C1 segment of cervical spinal cord (tissue), 14 donors: ENCODE data around the gene SERPINB12.

Experiments
- DNase-seq, 14 donors: peaks; one replicate each; lab custom pipeline; 2025; lab: John Stamatoyannopoulos, UW

SERPINB12 gene, protein sequence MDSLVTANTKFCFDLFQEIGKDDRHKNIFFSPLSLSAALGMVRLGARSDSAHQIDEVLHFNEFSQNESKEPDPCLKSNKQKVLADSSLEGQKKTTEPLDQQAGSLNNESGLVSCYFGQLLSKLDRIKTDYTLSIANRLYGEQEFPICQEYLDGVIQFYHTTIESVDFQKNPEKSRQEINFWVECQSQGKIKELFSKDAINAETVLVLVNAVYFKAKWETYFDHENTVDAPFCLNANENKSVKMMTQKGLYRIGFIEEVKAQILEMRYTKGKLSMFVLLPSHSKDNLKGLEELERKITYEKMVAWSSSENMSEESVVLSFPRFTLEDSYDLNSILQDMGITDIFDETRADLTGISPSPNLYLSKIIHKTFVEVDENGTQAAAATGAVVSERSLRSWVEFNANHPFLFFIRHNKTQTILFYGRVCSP

DNA sequence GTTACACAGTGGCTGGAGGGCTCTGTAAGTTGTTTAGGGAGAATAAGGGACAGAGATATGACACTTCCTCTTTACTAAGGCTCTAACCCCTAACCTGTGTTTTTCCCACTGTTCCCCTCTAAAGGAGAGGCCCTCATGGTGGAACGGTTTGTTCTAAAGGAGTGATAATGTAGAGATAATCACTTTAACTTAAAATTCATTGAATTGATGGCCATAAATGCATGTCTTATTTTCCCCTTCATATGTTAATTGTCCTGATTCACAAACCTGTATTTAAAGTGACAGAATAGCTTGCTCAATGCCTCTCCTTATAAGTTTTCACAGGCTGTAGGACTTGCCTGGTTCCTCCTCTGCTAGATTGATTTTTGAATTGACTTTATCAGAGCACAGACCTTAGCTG, at the start of gene SERPINB12:
Gene SERPINB12 (plus strand): TSS at position 301 of the 400 bp plus-strand sequence. CDS start 13,791 bp downstream, outside the sequence.
- DNase-seq, result no peak

DNA sequence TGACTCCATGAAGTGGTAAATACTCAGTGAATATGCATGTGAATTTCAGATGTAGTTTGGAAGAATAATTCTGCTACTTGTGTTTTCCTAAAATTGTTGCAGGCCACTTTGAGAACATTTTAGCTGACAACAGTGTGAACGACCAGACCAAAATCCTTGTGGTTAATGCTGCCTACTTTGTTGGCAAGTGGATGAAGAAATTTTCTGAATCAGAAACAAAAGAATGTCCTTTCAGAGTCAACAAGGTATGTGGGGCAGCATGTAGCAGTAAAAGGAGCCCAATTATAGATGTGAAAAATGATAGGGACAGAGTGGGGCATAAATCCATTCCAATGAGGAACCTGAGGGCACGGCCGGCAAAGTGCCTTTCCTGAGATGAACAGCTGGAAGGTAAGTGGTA, 49.3 kb upstream of the SERPINB12 start:
- no peak for DNase-seq

DNA sequence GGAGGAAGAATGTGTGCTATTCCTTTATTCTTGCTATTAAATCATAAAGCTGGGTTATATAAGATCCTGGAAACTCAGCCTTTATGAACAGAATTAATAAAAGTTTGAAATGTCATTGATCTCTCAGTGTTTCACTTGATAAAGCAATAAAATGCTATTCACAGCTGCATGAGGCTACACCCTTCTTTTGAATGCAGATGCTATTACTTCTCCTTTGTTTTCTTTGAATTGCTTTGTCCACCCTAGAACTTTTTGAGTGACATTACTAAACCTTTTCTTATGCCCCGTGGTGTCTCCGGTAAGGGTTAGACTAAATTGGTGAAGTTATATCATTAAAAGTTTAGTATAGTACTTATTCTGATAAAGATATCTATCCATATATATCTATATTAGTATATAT, 46.5 kb upstream of the SERPINB12 start:
- no peak for DNase-seq

DNA sequence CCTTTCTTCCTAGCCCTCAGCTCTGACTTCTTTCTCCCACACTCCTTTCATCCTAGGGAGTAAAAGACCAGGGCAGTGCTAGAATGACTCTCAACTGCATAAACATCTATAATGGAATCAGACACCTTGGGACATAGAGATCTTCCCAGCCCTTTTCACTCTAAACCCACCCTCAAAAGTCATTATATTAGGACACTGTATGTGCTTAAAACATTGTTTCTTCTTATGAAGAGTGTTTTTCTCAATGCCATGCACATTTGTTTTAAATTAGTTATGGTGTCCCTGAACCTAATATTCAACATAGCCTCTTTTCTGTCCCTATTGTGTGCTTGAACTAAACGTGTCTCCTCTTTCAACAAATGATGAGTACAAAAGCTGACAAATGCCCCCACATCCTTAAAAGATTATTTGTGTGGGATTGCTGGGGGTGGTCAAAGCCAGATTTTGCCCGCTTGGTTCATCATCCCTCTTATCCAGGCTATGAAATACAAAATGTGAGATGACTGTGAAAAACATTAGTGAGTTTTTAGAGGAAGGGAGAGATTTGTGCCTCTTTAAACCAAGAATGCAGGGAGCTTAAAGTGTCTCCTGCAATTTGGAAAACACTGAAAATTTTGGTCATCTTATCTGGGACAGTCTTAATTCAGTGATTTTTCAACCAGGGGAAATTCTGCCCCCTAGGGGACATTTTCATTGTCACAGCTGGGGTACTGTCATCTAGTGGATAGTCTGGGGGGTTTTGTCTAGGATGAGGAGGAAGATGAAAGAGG, 36.4 kb upstream of the SERPINB12 start:
- DNase-seq, result no peak

DNA sequence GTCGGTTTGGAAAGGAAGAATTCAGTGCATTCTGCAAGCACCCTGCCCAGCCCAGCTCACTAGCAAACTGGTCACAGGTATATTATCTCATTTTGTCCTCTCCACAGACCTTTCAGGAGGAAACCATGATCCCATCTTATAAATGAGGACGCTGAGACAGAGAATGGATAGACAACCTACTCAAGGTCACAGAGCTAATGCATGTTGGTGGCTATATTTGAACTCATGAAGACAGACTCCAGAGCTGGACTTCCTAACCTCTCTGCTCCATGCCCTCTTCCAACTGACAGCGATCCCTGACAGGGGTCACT, 35.9 kb upstream of the SERPINB12 start:
- DNase-seq, result no peak

DNA sequence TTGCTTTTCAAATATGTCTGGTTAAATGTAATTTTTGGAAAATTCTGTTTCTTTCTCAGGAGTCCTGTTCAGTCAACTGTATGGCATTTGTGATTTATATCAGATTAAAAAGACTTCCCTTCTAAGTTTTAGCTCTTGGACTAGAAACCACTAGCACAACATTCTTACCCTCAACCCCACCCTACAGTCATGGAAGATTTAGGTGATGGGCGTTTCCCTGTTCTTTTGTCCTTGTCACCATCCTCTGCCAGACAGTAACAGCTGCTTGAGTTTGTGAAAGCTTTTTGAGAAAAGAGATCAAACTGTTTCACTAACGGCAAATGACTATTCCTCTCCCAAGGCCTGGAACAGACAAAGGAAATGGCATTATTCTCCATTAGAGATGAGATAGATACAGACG, 33.6 kb upstream of the SERPINB12 start:
- DNase-seq, result no peak

DNA sequence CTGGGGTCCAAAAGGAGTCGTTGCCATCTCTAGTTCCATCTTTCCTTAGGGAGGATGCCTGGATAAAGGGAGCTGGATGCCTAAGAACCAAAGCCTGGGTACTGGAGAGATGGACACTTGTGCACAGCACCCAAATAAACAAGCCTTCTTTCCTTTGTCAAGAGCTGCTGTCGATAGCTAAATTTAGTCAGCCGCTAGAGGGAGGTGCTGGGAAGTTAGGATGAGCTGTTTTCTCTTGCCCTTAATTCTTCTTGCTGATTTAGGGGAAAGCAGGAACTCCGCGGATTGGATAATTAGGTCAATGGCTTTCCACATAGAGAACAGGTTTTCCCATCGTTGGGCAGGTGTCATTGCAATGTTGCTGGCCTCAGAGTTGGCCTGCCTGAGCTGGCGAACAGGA, 30.9 kb upstream of the SERPINB12 start:
- peak in 1 of 14 donors; percentile 1 for DNase-seq

DNA sequence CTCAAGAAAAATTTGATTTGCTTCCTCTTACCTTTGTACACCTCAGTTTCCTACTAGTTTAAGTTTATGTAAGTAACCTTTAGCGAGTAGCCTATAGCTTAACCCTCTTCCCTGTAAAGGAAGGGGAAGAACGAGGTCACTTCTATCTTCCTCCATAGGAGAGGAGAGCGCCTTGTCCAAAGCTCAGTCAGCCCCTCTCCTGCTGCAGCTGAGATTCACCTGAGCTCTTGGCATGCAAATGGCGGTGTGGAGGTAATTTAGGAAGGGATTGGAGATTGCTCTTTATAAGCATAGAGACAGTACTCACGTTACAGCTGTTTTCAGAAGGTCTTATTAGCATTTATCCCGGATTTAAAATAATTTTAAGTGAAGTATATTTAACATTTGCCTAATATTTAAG, 27.8 kb upstream of the SERPINB12 start:
- no peak for DNase-seq

DNA sequence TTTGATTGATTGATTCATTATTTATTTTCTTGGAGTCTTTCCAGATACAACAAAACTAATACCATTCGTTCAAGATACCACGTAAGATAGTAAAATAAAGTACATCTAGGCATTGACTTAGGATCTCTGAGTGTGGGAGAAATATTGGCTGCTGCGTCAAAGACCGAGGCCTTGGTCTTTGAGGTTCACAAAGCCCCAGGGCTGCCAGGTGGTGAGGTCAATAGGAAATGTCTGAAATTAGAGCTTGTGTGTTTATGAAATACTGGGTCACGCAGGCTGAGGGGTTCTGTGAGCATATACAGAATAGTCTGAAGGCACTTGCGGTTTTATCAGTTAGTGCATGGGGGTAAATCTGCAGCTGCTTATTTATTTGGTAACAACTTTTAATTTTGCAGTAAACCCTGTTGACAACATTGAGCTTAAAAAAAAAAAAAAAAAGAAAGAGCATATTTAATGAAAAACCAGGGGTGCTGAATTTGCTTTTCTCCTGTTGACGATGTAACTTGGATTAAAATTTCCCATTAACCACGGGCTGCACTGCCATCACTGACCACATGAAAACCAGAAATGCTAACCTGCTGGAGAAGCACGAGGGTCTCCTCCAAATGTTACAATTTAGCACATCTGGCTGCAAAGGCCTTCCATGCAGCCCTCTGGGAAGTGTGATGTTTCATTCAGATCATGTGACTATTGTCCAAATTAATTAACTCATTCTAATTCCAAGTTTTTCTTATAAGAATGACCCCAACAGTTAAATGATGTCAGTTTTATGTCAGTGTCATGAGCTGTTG, 27.1 kb upstream of the SERPINB12 start:
- DNase-seq, result no peak

DNA sequence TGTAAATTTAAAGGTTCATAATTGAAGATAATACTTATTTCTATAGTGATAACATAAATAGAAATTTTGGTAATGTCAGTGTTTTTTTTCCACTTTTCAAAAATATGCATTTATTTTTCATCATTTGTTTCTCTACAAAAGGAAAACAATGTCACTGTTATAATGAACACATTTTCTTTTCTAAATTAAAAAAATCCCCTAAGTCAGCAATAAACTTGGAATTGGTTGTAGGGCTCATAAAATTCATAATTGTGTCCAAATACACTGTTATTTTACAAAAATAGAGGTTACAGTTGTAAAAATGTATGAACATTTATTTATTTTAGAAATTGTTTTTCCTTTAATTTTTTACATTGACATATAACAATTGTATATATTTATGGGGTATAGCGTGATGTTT, 26.4 kb upstream of the SERPINB12 start:
- no peak for DNase-seq

DNA sequence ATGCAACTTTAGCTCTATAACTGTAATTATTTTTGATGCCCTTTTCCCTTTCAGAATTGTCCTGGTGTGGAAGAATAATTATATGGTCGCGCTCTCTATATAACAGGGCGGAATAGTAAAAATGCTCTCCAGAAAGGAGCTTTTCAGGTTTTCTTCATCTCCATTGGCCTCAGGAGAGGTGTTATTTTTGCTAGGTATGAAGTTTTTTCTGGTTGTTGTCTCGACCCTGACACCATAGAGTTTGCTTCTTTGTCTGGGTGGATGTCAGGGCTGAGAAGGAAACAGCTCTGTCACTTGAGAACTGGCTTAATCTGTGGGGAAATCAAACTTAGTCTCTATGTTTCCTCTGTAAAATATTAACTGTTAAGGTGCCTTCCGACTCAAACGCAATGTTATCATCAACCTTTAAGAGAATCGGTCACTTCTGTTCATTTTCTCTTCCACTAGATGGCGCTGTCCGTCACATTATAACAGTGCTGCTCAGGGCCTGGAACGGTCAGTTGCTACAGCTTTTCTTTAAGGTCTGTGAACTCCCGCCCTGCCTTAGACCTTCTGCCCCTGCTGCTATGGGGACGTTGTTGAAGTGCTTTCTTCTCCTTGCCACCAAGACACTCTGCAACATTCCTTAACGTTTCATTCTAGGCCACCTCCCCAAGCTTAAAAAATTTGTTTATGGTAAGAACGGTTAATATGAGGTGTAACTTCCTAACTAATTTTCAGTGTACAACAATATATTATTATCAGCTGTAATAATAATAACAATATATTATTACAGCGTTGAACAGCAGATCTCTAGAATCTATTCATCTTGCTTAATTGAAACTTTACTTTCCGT, 23.8 kb upstream of the SERPINB12 start:
- DNase-seq, result peak in 8 of 14 donors; percentile 5 to 55 (median 22)

DNA sequence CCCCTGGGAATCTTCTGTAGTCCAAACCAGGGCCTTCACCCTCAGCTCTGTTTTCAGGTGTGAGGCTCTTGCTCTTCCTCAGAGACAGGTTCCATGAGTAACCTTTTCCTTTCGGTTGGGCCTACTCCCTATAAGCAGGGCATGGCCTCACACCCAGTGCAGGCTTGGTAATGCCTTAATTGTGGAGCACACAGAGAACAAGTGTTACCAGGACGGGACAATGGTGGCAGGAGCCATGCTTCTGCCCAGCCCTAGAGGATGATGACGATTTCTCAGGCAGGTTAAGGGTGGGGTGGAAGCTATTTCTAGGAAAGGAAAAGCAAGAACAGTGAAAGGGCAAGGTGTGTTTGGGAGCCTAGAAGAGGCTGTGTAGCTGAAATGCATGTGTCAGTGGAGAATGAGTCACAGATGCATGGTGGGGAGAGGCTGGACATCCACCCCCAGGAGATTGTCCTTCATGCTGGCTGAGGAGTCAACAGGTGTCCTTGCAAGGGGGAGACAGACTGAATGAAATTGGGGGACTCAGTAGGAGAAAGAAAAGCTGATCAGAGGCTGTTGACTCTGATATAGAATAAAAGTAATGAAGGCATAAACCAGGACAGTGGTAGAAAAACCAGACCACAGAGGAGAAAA, 22.0 kb upstream of the SERPINB12 start:
- DNase-seq, result no peak

DNA sequence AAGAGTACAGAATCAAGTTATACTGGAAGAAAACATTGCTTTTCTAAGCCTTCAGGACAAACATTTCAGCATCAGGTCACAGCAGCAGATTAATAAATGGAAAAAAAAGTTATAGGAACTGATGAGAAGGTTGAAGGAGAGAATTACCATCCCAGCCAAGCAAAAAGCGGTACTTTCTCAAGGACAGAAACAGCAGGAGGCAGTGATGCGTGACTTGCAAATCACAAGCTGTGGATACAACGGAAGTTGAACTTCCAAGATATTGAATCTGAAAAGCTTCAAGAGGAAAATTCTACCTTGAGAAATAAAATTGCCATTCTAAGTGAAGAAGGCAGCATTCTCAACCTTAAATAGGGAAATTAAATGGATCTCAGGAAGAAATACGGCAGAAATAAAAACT, 18.5 kb upstream of the SERPINB12 start:
- no peak for DNase-seq

DNA sequence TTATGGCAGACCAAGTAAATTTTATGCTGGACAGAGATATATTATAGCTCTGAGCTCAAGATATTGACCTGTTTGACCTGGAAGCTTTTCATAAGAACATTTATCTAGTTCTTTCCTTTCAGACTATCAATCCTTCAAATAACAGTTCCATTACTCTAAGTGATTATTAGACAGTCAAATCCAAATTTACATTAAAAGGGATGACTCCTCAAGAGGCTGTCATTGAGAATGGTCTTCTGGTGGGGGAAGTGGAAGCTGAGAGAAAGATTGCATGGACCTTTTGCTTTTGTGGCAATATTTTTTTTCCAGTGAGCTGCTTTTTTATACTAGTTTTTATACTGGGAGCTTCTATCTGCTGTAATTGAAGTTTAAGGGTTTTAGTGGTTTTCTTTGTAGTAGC, 14.9 kb upstream of the SERPINB12 start:
- no peak for DNase-seq

DNA sequence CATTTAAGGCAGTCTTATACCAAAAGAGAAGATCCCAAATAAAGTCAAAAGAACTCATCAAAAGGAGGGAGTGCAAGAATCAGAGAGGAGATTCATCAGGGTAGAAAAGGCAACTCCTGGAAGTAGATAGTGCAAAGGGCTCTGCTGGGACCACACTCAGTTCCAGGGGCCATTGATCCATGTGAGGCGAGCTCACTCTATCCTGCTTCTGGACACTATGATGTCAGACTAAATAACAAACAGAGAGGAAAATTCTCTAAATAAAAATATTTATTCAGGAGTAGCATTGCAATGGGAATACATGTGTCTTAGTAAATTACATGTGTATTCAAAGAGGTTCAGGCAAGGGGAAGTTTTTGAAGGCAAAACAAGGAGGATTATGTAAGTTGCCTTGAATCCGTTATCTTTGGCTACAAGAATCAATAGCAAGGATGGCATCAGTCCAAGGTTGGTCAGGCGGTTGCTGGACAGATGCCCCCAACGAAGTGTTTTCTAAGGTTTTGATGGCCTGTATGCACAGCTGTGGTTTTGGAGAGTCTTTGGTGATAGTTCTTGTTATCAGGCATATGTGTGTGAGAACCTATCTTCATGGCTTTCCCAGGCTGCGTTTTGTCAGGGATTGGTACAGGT, 13.2 kb upstream of the SERPINB12 start:
- DNase-seq, result no peak

DNA sequence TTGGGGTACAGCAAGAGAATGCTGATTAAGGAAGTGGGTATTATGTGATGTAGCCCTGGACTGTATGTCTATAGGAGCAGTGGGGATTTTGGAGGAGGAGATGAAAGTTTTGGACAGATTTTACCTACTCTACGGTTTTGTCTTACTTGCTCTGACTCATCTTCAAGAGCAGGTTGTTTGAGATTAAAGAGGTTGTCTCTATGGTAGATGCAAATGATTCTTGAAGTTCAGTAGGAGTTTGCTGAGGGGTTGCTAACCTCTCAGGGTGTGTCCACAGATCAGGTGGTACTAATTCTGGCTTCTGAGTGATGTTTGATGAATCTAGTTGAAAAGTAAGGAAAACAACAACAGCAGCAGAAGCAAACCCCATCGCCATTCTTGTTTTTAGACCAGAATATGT, 9.7 kb upstream of the SERPINB12 start:
- DNase-seq, result no peak

DNA sequence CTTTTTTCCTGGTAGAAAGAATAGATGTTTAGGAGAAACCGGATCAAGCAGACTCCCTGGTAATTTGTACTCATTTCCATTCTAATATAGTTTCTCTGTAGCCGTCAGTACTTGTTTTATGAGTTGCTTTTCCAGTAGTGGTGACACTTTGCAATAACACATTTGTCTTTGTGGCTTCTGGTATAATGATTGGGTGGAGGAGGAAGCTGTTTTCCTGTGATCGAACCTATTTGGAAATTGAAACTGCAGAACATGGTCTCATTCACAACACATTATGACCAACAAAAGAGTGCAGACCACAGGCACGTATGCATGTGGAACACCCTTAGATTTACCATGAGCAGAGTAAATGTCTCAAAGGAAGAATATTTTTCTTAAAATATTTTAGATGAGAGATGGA, 7.6 kb upstream of the SERPINB12 start:
- no peak for DNase-seq

DNA sequence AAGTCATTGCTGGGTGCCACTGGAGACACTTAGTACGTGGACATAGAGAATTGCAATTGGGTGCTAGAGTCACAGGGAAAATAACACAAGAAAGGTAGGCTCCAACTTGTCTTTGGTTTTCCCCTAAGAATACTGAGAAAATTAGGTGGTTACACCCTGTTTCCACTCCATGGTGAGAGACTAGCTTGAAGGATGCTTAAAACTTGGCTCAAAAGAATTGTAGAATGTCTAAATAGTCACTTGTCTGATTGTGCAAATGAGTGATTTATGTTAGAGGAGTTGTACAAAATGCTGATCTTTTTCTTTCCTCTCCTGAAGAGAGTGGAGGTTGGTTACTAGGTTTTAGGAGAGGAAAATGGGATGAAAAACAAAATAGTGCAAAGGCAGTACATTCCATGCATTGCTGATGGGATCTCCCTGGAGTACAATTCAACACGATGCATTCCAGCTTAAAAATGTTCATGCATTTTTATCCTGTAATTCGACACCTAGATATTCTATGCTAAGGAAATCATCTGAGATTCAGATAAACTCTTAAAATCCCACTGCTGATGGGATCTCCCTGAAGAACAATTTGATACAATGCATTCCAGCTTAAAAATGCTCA, 2.2 kb upstream of the SERPINB12 start:
- DNase-seq, result no peak

DNA sequence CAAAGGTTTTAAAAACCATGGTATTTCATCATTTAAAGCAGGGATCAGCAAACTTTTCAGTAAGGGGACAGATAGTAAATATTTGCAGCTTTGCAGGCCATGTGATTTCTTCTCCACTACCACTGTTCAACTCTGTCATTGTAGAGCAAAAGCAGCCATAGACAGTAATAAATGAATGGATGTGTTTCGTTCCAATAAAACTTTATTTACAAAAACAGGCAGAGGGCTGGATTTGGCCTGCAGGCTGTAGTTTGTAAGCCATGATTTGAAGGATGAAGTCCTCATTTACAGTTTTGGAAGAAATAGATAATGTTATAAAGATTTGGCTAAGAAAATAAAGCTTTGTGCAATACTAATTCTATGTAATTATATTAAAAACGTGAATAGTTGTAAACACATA, 1.8 kb downstream of the SERPINB12 start:
- no peak for DNase-seq

DNA sequence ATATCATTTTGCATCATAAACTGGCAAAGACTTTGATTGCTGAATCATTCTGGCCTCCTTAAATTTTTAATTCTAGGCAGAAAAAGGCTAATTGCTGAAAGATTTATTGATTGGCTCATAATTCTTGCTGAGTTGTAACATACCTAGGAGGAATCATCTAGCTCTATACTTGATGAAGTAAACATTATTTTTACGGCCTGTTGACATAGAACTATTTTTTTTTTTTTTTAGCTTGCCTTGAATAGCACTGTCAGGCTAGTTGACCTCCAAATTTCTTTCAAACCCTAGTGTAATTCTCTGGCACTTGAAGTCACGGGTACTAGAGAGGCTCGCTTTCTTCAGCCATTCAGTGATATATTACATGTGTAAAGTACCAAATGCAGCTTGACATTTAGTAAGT, 2.8 kb downstream of the SERPINB12 start:
- no peak for DNase-seq
